HepG2 (cell line): ENCODE measurements around the gene GATAD2B. TPM values are rescaled to one million over a fixed set of nuclear protein-coding genes. Genes with fewer than 3 reads are reported as not detected.
A peak's percentile ranks its signal among the peaks of the same experiment; 100 is the strongest.

Source experiments
- AHR ChIP-seq: IDR thresholded peaks from 2 replicates; pipeline ENCODE4 v1.6.1; 2018; ENCODE audit warnings: missing genetic modification reagents, missing compliant biosample characterization
- CHD4 ChIP-seq: fragments of 200-600 bp; sonication (generic); IDR thresholded peaks from 2 replicates; pipeline ENCODE4 v1.7.0; 2017; ENCODE audit warnings: mild to moderate bottlenecking, low read length, borderline replicate concordance
- DPF2 ChIP-seq: sonication (generic); formaldehyde crosslinking; IDR thresholded peaks from 2 replicates; pipeline ENCODE4 v1.4.0; 2020; ENCODE audit warnings: mild to moderate bottlenecking, low read depth, missing genetic modification reagents, borderline replicate concordance
- GMEB1 ChIP-seq: sonication (generic); formaldehyde crosslinking; IDR thresholded peaks from 2 replicates; pipeline ENCODE4 v1.5.1; 2020; ENCODE audit warnings: missing genetic modification reagents, mild to moderate bottlenecking, borderline replicate concordance
- HOXA3 ChIP-seq: sonication (generic); formaldehyde crosslinking; IDR thresholded peaks from 2 replicates; pipeline ENCODE4 v1.5.0; 2020; ENCODE audit warnings: missing genetic modification reagents
- JDP2 ChIP-seq: sonication (generic); formaldehyde crosslinking; IDR thresholded peaks from 2 replicates; pipeline ENCODE4 v1.8.1; 2022; ENCODE audit warnings: missing genetic modification reagents, borderline replicate concordance
- JUNB ChIP-seq: sonication (generic); formaldehyde crosslinking; IDR thresholded peaks from 2 replicates; pipeline ENCODE4 v1.8.0; 2022; ENCODE audit warnings: missing genetic modification reagents, mild to moderate bottlenecking, borderline replicate concordance
- KDM3A ChIP-seq: IDR thresholded peaks from 2 replicates; pipeline ENCODE4 v1.6.1; 2018; ENCODE audit warnings: low read depth, missing compliant biosample characterization
- KDM5A ChIP-seq: fragments of 200-600 bp; sonication (generic); IDR thresholded peaks from 2 replicates; pipeline ENCODE4 v1.7.0; 2018; ENCODE audit warnings: antibody characterized with exemption, mild to moderate bottlenecking, low read length, borderline replicate concordance
- MED13 ChIP-seq: sonication (generic); formaldehyde crosslinking; IDR thresholded peaks from 2 replicates; pipeline ENCODE4 v1.5.0; 2020; ENCODE audit warnings: missing genetic modification reagents
- PHF21A ChIP-seq: sonication (generic); formaldehyde crosslinking; IDR thresholded peaks from 2 replicates; pipeline ENCODE4 v1.5.0; 2020; ENCODE audit warnings: mild to moderate bottlenecking, missing genetic modification reagents
- POLR2G ChIP-seq: fragments of 200-400 bp; formaldehyde crosslinking; IDR thresholded peaks from 2 replicates; pipeline ENCODE4 v1.6.1; 2018; ENCODE audit warnings: mild to moderate bottlenecking, low read depth, low read length, moderate library complexity
- RAD21 ChIP-seq: fragments of 450-650 bp; formaldehyde crosslinking; IDR thresholded peaks from 2 replicates; pipeline ENCODE4 v1.5.0; 2020; ENCODE audit warnings: mild to moderate bottlenecking
- SP5 ChIP-seq: IDR thresholded peaks from 2 replicates; pipeline ENCODE4 v1.6.1; 2016; ENCODE audit warnings: low read depth, borderline replicate concordance
- TRIM22 ChIP-seq: fragments of 450-650 bp; IDR thresholded peaks from 2 replicates; pipeline ENCODE4 v1.6.1; 2017
- ZBTB38 ChIP-seq: sonication (generic); formaldehyde crosslinking; IDR thresholded peaks from 2 replicates; pipeline ENCODE4 v1.5.1; 2020; ENCODE audit warnings: mild to moderate bottlenecking, missing genetic modification reagents
- ZNF18 ChIP-seq: sonication (generic); formaldehyde crosslinking; IDR thresholded peaks from 2 replicates; pipeline ENCODE4 v1.8.0; 2022; ENCODE audit warnings: mild to moderate bottlenecking, missing genetic modification reagents; ENCODE audit not compliant: insufficient replicate concordance
- ZNF24 ChIP-seq: fragments of 450-650 bp; IDR thresholded peaks from 2 replicates; pipeline ENCODE4 v1.6.1; 2017; ENCODE audit warnings: antibody characterized with exemption, mild to moderate bottlenecking
- ZNF292 ChIP-seq: sonication (generic); formaldehyde crosslinking; IDR thresholded peaks from 2 replicates; pipeline ENCODE4 v1.8.1; 2022; ENCODE audit warnings: mild to moderate bottlenecking, low read depth, missing genetic modification reagents, borderline replicate concordance
- ZNF317 ChIP-seq: sonication (generic); formaldehyde crosslinking; IDR thresholded peaks from 2 replicates; pipeline ENCODE4 v1.5.0; 2020; ENCODE audit warnings: mild to moderate bottlenecking, missing genetic modification reagents
- ZNF556 ChIP-seq: sonication (generic); formaldehyde crosslinking; IDR thresholded peaks from 2 replicates; pipeline ENCODE4 v1.4.0; 2020; ENCODE audit warnings: mild to moderate bottlenecking, missing genetic modification reagents, borderline replicate concordance
- polyA plus RNA-seq, 8 experiments: library from polyadenylated mRNA; depleted of rRNA in 3 of 8; stranded (reverse) in 7 of 8; unstranded in 1 of 8; fragments of >200 nt; fragmentation: Illumina TruSeq in 4 of 8; extraction: Trizol in 4 of 8; gene quantifications; 2 replicates each; pipeline versions ENCODE4 v1.2.1 to v1.2.3, GENCODE V29; 2011 to 2016; ENCODE audit warnings: low read depth in 4 of 8, missing spikeins in 1 of 8, mixed read lengths in 1 of 8; ENCODE audit not compliant: insufficient read depth in 1 of 8
- total RNA-seq, 5 experiments: library from RNA; depleted of rRNA; stranded (reverse); fragments of >200 nt; fragmentation: Illumina TruSeq; extraction: Trizol; gene quantifications; 2 replicates each; pipeline ENCODE4 v1.2.3, GENCODE V29; 2016; ENCODE audit warnings: low read depth in 1 of 5
- TF ChIP-seq, protein P1 (sequence below): sonication (generic); formaldehyde crosslinking; IDR thresholded peaks from 2 replicates; pipeline ENCODE4 v1.4.0; 2020; ENCODE audit warnings: missing genetic modification reagents
- TF ChIP-seq, protein P2 (sequence below): sonication (generic); formaldehyde crosslinking; IDR thresholded peaks from 2 replicates; pipeline ENCODE4 v1.5.1; 2020; ENCODE audit warnings: missing genetic modification reagents, mild to moderate bottlenecking, borderline replicate concordance

GATAD2B gene
- total and polyA plus RNA-seq, 2 of the 13 experiments (the other 11 are each of a cell fraction or from before 2014, with no cell fraction given), result 3.2 to 5.2 TPM

DNA sequence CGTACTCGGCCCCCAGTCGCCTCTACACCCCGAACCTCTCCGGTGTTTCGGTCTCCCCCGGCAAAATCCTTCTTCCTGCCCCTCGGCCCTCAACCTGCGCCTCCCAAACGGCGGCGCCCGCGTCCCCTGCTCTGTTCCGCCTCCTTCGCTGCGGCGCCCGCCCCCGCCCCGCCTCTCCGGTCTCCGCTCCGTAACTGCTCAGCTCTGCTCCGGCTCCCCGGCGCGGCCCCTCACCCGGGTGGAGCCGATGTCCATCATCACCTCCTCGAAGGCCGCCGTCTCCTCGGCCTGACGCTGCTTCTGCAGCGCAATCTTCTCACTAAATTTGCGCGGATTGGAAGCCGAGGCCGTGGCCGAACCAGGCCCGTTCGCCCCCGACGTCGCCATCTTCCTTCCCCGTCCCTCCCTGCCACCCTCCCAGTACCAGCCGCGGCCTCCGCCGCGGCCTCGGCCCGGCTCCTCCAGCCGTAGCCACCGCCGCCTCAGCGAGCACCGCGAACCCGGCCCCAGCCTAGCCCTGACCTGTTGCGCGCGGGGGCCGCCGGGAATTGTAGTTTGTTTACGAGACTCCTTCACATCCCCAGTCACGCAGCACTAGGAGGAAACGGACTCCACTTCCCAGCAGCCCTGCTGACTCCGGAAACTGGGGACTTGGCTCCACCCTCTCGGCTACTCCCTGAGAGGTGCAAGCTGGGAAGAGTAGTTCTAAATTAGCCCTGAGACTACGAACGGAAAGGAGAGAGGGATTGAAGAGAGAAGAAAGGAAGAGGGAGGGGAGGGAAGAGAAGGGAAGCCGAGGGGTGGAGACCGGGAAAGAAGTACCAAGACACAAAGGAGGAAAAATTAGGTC, 35.6 kb upstream of the GATAD2B start, which contains the start of gene CRTC2 (continued):
- TF ChIP-seq ZNF18 (CRISPR knock-in tag) (peak; percentile 55), ZBTB38 (CRISPR knock-in tag) (no peak), CHD4 (no peak), JDP2 (no peak), MED13 (CRISPR knock-in tag) (peak; percentile 74; the same call in 1 of the 2 replicates), JUNB (CRISPR knock-in tag) (no peak), ZNF24 (no peak), ZNF556 (CRISPR knock-in tag) (peak; percentile 75), KDM5A (peak; percentile 83), ZNF317 (0 out of 2 replicates have a peak, but pooled peaks have one; percentile 53), TRIM22 (no peak), RAD21 (CRISPR knock-in tag) (0 out of 2 replicates have a peak, but pooled peaks have one; percentile 27), AHR (CRISPR knock-in tag) (no peak), SP5 (CRISPR knock-in tag) (peak; percentile 42; the same call in 1 of the 2 replicates), KDM3A (CRISPR knock-in tag) (0 out of 2 replicates have a peak, but pooled peaks have one; percentile 23), GMEB1 (CRISPR knock-in tag) (peak; percentile 80), ZNF292 (CRISPR knock-in tag) (no peak), POLR2G (peak; percentile 86), HOXA3 (peak; percentile 71; the same call in 1 of the 2 replicates), DPF2 (CRISPR knock-in tag) (no peak), PHF21A (CRISPR knock-in tag) (no peak)
- TF ChIP-seq, protein P1, sequence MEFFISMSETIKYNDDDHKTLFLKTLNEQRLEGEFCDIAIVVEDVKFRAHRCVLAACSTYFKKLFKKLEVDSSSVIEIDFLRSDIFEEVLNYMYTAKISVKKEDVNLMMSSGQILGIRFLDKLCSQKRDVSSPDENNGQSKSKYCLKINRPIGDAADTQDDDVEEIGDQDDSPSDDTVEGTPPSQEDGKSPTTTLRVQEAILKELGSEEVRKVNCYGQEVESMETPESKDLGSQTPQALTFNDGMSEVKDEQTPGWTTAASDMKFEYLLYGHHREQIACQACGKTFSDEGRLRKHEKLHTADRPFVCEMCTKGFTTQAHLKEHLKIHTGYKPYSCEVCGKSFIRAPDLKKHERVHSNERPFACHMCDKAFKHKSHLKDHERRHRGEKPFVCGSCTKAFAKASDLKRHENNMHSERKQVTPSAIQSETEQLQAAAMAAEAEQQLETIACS (CRISPR knock-in tag), result 0 out of 2 replicates have a peak, but pooled peaks have one; percentile 16
- TF ChIP-seq, protein P2, sequence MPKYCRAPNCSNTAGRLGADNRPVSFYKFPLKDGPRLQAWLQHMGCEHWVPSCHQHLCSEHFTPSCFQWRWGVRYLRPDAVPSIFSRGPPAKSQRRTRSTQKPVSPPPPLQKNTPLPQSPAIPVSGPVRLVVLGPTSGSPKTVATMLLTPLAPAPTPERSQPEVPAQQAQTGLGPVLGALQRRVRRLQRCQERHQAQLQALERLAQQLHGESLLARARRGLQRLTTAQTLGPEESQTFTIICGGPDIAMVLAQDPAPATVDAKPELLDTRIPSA (CRISPR knock-in tag), result no peak
